ENCODE results near the gene HLA-DQA2.
"Not testable (repeated sequence)": the region's sequence is repeated elsewhere in the genome, so short reads cannot be mapped to it uniquely, and the experiment has no call there.

Gene HLA-DQA2

GRCh38 chr6:32779036-32779435, 37.8 kb downstream of the HLA-DQA2 start:
- no peak for DNase-seq (ENCODE audit: low read depth, low spot score)

- not testable (repeated sequence) for DNase-seq (ENCODE audit: low read depth, low spot score)
Measured at GRCh38 chr6:32782923-32783322, 41.7 kb downstream of the HLA-DQA2 start.

- peak; percentile 54 for DNase-seq (ENCODE audit: low read depth, low spot score)
Measured at GRCh38 chr6:32785781-32786533, 44.8 kb downstream of the HLA-DQA2 start.

- DNase-seq (ENCODE audit: low read depth, low spot score) = no peak
Measured at GRCh38 chr6:32790306-32790705, 49.1 kb downstream of the HLA-DQA2 start.

- no peak for DNase-seq (ENCODE audit: low read depth, low spot score)
Measured at GRCh38 chr6:32792901-32793435, 51.8 kb downstream of the HLA-DQA2 start.

- DNase-seq (ENCODE audit: low read depth, low spot score) = no peak
Measured at GRCh38 chr6:32794510-32794909, 53.3 kb downstream of the HLA-DQA2 start.

Measured in astrocyte of the hippocampus (primary cell).